HG02642 (cell line): ENCODE results near the gene GTF3C4.
A peak's percentile ranks its signal among the peaks of the same experiment; 100 is the strongest.

Source experiments
- ATAC-seq: cut with Tn5 transposase; IDR thresholded peaks from one replicate; pipeline ENCODE4 v1.9.1; 2021; ENCODE audit warnings: mild to moderate bottlenecking; ENCODE audit not compliant: unreplicated experiment, poor library complexity

Gene GTF3C4, protein sequence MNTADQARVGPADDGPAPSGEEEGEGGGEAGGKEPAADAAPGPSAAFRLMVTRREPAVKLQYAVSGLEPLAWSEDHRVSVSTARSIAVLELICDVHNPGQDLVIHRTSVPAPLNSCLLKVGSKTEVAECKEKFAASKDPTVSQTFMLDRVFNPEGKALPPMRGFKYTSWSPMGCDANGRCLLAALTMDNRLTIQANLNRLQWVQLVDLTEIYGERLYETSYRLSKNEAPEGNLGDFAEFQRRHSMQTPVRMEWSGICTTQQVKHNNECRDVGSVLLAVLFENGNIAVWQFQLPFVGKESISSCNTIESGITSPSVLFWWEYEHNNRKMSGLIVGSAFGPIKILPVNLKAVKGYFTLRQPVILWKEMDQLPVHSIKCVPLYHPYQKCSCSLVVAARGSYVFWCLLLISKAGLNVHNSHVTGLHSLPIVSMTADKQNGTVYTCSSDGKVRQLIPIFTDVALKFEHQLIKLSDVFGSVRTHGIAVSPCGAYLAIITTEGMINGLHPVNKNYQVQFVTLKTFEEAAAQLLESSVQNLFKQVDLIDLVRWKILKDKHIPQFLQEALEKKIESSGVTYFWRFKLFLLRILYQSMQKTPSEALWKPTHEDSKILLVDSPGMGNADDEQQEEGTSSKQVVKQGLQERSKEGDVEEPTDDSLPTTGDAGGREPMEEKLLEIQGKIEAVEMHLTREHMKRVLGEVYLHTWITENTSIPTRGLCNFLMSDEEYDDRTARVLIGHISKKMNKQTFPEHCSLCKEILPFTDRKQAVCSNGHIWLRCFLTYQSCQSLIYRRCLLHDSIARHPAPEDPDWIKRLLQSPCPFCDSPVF

DNA sequence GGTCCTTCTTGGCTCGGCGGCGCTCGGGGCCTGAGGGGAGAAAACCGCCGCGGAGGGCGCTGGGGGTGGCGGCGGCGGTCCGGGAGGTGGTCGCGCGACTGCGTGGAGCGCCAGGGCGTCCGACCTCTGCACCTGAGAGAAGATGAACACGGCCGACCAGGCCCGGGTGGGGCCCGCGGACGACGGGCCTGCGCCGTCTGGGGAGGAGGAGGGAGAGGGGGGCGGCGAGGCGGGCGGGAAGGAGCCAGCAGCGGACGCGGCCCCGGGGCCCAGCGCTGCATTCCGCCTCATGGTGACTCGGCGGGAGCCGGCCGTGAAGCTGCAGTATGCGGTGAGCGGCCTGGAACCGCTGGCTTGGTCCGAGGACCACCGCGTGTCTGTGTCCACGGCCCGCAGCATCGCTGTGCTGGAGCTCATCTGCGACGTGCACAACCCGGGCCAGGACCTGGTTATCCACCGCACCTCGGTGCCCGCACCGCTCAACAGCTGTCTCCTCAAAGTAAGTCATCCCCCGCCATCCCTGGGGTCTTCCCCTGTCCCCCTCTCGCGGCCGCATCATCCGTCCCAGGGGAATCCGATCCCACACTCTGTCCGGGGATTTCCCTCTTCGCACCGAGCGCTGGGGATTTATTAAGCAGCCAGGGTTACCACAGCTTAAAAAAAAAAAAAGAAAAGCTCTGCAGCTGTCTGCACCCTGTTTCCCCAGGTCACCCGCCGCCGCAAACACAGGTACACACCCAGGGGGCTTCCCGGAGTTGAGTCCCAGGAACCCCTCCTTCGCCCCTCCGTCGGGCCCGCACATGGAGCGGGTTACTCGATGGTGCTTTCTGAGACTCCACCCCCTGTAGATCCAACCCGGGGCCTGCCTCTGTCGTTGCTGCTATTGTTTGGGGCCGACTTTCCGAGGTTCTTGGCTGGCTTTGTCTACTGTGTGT is at the start of gene GTF3C4:
GTF3C4 (plus strand) TSS at position 8 of the 935 bp plus-strand sequence; CDS start at position 143, 135 bp downstream.
- peak; percentile 26 for ATAC-seq

DNA sequence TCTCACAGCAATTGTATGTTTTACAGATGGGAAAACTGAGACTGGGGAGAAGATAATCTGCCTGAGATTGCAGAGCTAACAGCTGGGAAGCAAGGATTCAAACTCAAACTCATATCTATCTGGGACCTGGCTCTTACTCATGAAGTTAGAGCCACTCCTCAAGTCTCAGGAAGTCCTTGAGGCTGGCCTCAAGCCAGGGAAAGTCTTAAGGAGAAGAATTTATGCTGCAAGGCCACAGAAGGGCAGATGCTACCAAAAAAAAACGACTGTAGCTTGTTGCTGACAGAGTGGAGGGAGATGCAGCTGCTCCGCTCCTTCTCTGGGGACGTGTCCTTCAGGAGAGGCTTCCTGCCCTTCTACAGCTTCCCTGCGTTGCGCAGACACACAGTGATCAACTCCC is 48.1 kb upstream of the GTF3C4 start:
- no peak for ATAC-seq

DNA sequence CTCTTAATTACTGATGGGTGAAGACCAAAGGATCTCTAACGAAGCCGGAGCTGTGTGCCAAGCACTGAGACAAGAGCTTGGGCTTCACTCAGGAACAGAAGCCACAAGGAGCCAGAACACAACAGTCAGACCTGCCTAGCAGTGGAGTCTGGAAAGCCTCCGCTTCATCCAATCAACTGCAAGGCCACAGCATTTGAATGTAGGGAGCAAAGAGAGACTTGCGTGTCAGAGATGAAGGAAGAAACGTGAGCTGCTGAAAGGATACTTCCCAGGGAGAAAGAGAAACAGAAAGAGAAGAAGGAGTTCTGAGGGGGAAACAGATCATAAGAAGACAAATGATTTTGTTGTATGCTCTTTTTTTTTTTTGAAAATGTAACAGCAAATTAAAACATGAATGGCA is 44.0 kb upstream of the GTF3C4 start:
- ATAC-seq = no peak

DNA sequence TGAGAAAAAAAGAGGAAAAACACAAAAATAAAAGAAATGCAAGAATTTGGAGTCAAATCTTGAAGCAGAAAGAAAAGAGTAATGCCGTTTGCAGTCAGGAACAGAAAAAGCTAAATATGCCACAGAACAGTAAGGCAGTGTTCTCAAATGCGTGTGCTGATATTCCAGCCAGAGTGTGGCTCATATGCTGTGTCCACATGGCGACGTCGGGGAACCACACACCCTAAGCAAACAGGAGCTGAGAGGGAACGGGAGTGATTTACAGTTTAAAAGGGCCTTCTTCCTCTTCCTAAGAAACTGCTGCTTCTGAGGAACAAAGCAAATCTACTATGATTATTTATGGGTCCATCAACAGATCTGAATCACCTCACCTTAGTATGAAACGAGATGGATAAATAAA is 43.2 kb upstream of the GTF3C4 start:
- no peak for ATAC-seq

DNA sequence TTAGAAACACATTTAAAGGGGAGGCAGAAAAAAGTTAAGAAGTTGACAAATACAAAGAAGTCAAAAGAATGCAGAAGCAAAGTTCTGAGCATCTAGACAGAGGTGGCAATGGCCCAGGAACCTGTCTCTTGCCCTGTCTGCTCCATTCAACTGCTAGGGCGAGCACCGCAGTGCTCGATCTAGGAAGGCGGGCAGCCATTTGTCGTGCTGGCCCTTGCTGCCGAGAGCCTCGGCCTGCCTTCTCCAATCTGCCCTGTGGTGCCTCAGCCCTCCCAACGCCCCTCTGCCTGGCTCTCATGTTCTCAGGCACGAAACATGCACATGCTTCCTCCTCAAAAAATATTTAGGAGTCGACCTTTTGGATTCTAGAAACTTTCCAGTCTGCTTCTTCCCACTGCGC is 42.7 kb upstream of the GTF3C4 start:
- no peak for ATAC-seq

DNA sequence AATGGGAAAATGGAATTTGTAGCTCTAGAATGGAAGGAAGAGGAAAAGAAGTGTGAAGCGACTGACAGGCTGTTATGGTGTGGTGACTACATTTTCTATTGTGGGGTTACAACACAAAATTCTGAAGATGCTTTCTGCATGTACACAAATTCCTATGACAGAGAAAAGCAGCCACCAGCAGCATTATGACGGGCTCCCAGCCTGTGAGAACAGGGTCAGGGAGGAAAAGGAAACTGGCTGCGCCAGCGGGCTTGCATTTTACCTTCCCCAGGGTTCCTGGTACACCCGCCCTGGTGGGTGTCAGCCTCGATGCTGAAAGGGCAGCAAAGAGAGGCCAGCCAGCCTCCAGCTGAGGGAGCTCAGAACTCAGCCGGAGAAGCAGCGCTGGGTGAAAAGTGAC is 41.5 kb upstream of the GTF3C4 start:
- ATAC-seq = no peak

DNA sequence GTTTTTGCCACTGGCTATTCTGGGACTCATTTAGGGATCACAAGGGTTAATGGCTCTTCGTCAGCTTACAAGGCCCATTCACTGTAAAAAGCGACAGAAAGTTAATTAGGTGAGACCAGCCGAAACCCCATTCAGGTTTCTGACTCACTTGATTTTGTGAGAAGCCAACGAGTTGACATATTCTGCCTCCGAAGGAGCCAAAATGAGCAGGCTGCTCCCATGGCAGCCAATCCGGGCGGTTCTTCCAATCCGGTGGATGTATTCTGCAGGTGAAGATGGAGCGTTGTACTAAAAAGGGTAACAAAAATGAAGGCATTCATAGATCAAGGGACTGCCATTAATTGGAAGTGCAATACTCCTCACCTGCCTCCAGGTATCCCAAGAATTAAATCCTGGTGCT is 40.1 kb upstream of the GTF3C4 start:
- no peak for ATAC-seq

DNA sequence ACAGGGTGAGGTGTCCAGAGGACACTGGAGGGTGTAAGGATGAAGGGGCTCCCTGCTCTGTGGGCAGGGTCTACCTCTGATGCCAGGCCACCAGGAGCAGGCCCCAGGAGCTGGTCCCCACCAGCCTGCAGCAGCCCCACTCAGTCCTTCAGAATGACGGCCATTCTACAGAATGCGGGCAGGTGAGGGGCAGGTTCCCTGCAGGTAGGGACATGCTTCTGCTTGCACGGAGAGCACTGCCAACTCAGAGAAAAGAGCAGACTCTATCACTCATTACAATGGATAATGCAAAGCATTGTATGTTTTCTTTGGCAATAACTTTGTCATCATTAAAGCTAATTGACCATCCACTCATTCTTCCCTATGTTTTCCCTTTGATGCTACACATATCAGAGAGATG is 39.5 kb upstream of the GTF3C4 start:
- no peak for ATAC-seq

DNA sequence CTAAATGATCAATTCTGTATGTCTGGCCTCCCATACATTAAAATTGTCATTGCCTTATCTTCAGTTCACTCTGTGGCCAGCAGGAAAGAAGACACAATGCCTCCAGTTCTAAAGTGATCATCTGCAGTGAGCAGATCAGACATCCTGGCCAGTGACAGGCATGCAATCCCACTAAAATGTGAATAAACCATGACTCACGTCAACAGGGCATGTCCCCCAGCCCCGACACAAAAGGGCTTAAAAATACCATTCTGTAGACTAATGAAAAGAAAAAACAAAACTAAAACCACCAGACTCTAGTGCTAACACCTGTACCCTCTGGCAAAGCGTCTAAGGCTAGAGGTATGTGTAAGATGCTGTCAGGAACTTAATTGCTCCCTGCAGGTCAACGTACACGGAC is 39.0 kb upstream of the GTF3C4 start:
- no peak for ATAC-seq

DNA sequence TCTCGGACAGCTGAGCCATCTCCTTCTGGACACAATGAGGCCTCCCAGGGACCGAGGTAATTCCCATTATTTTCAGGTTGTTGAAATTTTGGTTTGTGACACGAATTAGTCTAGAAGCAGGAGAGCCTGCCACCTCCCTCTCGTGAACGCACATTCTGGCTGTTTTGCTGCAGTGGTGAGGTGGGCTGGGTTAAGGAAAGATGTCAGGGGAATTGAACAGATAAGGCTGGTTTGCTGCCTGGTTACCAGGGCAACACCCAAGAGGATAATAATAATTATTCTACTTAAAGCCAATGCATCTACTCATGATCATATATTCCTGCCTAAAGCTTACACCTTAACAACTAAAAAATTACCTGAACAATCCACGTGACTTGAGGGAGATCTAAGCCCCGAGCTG is 38.6 kb upstream of the GTF3C4 start:
- no peak for ATAC-seq

DNA sequence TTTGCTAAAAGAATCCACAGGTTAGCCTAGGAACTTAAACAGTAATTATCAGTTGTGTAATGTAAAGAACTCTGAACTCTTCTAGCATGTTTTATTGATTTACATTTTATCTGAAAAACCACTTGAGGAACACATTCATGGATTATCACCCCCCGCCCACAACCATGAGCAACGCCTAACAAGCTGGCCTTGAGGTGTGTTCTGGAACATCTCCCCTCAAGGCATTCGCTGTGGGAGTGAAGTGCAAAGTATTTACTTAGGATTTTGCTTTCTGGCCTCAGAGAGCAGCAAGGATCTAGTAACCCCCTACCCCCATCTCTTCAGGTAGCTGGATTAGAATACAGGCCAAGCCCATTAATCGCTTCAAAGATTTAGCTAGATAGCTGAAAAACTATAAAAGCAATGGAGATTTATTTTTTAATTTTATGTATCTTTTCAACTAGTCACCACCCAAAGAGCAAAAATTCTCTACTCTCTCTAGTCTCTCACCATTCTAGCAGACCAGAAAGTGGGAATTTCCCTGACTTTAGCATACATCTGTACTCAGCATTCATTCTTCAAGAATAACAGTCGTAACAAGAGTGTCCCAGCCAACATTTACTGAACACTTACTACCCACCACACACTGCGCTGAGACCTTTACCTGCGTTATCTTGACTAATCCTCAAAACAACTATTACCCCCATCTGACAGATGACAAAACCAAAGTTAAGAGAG is 37.7 kb upstream of the GTF3C4 start:
- ATAC-seq = no peak

DNA sequence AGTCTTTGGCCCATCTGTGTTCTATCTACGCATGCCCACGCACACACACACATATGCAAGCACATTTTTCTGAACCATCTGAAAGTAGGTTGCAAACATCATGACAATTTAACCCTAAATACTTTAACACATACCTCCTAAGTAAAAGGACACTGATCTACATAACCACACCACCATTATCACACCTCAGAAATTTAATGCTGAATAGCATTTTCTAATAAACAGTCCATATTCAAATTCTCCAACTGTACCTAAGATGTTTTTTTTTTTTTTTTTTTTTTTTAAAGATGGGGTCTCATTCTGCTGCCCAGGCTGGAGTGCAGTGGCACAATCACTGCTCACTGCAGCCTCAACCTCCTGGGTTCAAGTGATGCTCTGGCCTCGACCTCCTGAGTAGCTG is 35.9 kb upstream of the GTF3C4 start:
- no peak for ATAC-seq

DNA sequence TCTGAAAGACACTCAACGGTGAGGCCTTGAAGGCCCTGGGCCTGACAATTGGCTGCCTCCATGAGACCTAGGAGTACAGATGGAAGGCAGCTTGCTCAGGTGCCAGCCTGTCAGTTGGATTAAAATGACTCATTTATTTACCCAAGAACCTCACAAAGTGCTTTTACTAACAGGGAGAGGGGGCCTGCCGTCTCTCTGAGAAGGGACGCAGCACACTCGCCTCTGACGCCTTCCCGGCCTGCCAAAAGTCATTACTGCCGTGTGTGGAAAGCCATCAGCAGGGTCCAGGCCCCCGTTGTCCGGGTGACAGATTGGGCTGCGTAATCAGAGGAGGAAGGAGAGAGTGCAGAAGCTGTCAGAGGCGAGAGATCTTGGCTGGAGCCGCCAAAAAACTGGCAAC is 32.9 kb upstream of the GTF3C4 start:
- ATAC-seq = no peak

DNA sequence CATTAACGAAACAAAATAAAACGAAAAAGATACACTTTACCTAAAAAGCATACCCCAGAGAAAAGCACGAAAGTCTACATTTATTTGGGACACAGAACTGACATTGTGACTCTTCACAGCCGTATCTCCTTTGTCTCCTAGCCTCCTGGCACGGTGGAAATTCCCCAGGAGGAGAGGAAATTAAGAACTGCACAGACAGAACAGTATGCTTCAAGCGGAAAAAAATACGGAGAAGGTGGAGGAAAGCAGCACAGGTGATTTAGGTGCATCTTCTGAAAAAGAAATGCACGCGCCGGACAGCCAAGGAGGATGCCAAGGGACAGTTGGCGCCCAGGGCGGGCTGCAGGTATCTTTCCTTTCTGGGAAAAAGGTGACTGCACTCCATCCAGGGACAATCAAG is 32.5 kb upstream of the GTF3C4 start:
- ATAC-seq = no peak

DNA sequence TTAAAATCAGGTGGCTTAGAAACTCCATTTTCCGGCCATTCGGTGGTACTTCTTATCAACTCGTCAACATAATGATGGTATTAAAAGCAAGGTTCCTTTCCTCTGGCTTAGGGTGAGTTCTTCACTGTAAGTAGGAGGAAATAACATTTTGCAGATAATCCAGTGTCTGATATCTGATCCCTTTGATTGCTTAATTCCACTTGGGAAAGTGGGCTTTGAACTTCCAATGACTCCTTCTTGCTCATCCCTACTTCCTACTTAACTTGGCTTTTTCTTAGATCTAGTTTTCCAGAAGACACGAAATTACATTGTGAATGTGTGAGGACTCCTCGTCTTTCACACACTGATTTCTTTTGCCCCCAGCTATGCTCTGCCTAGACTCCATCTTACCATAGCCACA is 32.0 kb upstream of the GTF3C4 start:
- ATAC-seq = no peak

DNA sequence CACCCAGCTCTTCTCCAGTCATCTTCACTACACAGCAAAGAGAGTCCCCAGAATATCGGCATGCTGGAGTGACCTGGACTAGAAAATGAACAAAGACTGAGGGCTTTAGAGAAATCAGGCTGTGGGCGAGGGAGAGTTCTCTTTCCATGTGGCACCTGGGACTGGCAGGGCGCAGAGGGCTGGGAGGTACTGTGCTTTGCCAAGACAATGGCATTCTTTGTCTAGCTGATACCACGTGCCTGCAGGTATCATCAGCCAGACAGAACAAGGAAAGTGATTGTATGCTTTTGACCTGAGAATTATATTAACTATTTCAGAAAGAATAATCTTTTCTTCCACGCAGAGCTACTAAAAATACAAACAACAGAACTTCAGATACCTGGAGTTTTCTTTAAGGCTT is 30.9 kb upstream of the GTF3C4 start:
- no peak for ATAC-seq

DNA sequence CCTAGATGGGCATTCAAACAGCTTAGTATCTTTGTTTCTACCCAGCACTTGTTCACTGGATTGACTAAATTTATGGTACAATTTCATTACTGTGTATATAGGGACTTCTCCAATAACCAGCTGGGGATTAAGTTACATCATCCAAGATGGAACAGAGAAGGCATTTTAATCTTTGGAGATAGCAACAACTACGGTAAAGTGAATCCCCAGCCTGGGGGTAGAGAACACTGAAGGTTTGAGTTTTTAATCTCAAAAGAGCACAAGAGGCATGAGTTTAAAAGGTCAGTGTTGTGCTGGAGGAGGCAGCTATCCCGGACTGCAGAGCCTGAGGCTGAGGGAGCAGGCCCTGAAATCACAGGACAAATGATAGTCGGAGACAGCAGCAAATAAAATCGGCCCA is 29.0 kb upstream of the GTF3C4 start:
- no peak for ATAC-seq

DNA sequence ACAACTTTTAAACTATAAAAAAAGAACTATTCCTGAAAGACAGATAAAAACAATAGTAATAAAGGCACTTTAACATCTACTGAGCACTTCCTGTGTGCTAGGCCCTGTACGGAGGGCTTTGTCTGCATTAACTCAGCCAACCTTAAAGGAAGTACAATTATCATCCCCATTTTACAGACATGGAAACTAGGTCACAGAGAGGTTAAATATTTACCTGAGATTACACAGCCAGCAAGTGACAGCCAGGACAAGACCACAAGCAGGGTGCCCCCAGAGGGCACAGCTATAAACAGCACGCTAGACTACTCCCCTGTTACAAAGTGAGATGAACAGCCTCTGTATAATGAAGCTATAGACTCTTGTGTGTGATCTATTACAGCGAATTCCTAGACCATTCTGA is 26.0 kb upstream of the GTF3C4 start:
- ATAC-seq = no peak

DNA sequence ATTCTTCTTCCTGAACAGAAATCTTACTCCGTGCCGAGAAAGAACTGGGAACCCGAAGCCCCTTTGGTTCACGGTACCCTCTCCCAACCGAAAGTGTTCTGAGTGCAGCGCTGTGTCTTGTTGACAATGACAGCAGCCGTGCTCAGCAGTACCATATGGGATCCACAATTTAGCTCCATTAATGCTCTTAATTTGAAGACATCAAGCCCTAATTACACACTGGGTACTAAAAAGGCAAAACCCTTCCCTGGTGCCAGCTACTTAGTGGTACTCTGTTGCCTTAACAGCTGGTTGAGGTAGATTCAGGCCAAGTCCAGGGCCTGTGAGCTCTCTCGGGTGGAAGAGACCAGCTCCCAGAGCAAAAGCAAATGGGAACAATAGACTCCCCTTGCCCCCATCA is 25.0 kb upstream of the GTF3C4 start:
- ATAC-seq = no peak

DNA sequence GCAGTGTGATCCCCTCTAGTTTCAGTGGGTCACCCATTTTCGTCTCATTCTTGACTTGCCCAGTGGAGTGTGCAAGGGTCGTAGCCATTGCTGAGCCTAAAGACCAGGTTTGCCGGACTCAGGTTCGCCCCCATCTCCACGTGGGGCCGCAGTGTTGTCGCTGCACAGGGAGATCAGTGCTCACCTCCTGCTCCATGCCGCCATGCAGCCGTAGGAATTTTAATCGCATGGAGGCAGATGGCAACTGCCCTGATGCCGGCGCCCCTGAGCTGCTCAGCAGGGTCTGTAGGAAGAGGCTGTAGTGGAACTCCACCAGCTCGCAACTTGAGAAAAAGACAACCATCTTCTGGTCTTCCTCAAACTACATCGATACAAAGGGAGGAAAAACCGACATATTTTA is 24.6 kb upstream of the GTF3C4 start:
- no peak for ATAC-seq
